HepG2 (cell line): Measurements from ENCODE around the gene AMOTL2. TPM values are rescaled to one million over a fixed set of nuclear protein-coding genes. Genes with fewer than 3 reads are reported as not detected.

Source experiments
- DNMT1 ChIP-seq: sonication (generic); formaldehyde crosslinking; IDR thresholded peaks from 2 replicates; pipeline ENCODE4 v1.5.1; 2020; ENCODE audit warnings: mild to moderate bottlenecking, missing genetic modification reagents
- GABPB1 ChIP-seq: IDR thresholded peaks from 2 replicates; pipeline ENCODE4 v1.6.1; 2016; ENCODE audit warnings: mild to moderate bottlenecking, missing genetic modification reagents, moderate library complexity, missing compliant biosample characterization
- HMG20A ChIP-seq: IDR thresholded peaks from 2 replicates; pipeline ENCODE4 v1.6.1; 2016; ENCODE audit warnings: borderline replicate concordance
- HOXA3 ChIP-seq: sonication (generic); formaldehyde crosslinking; IDR thresholded peaks from 2 replicates; pipeline ENCODE4 v1.5.0; 2020; ENCODE audit warnings: missing genetic modification reagents
- ISL2 ChIP-seq: sonication (generic); formaldehyde crosslinking; IDR thresholded peaks from 2 replicates; pipeline ENCODE4 v1.5.0; 2020; ENCODE audit warnings: missing genetic modification reagents
- RXRA ChIP-seq: sonication (generic); formaldehyde crosslinking; IDR thresholded peaks from 2 replicates; pipeline ENCODE4 v1.5.1; 2020; ENCODE audit warnings: missing genetic modification reagents
- SIX1 ChIP-seq: sonication (generic); formaldehyde crosslinking; IDR thresholded peaks from 2 replicates; pipeline ENCODE4 v1.4.0; 2020; ENCODE audit warnings: missing genetic modification reagents, borderline replicate concordance
- SOX13 ChIP-seq, 3 experiments: fragments of 450-650 bp in 1 of 3; sonication (generic) in 1 of 3; formaldehyde crosslinking in 1 of 3; IDR thresholded peaks in 2 of 3; conservative IDR thresholded peaks in 1 of 3; 2 replicates each; pipeline versions ENCODE4 v1.5.0 to v1.6.1; 2016 to 2020; ENCODE audit warnings: antibody characterized with exemption in 1 of 3, mild to moderate bottlenecking in 1 of 3, missing compliant biosample characterization in 1 of 3, missing genetic modification reagents in 1 of 3, moderate library complexity in 1 of 3
- TCF12 ChIP-seq, 2 experiments: fragments of 450-650 bp in 1 of 2; sonication (generic) in 1 of 2; formaldehyde crosslinking in 1 of 2; IDR thresholded peaks; 2 replicates each; pipeline versions ENCODE4 v1.6.1 to v1.8.0; 2017 to 2022; ENCODE audit warnings: antibody characterized with exemption in 1 of 2, mild to moderate bottlenecking in 1 of 2, missing genetic modification reagents in 1 of 2, moderate library complexity in 1 of 2
- ZNF143 ChIP-seq: sonication (generic); formaldehyde crosslinking; IDR thresholded peaks from 2 replicates; pipeline ENCODE4 v1.4.0; 2020; ENCODE audit warnings: missing genetic modification reagents
- ZNF292 ChIP-seq: sonication (generic); formaldehyde crosslinking; IDR thresholded peaks from 2 replicates; pipeline ENCODE4 v1.8.1; 2022; ENCODE audit warnings: mild to moderate bottlenecking, low read depth, missing genetic modification reagents, borderline replicate concordance
- ZNF337 ChIP-seq: sonication (generic); formaldehyde crosslinking; IDR thresholded peaks from 2 replicates; pipeline ENCODE4 v1.5.1; 2020; ENCODE audit warnings: missing genetic modification reagents, low read depth, mild to moderate bottlenecking, borderline replicate concordance
- ZNF354B ChIP-seq: sonication (generic); formaldehyde crosslinking; IDR thresholded peaks from 2 replicates; pipeline ENCODE4 v1.8.0; 2022; ENCODE audit warnings: mild to moderate bottlenecking, missing genetic modification reagents
- ZNF484 ChIP-seq: sonication (generic); formaldehyde crosslinking; IDR thresholded peaks from 2 replicates; pipeline ENCODE4 v1.5.1; 2020; ENCODE audit warnings: mild to moderate bottlenecking, low read depth, missing genetic modification reagents, borderline replicate concordance
- ZNF496 ChIP-seq: sonication (generic); formaldehyde crosslinking; IDR thresholded peaks from 2 replicates; pipeline ENCODE4 v1.8.1; 2023; ENCODE audit warnings: mild to moderate bottlenecking, moderate library complexity, missing genetic modification reagents; ENCODE audit not compliant: insufficient replicate concordance
- ZNF563 ChIP-seq: sonication (generic); formaldehyde crosslinking; IDR thresholded peaks from 2 replicates; pipeline ENCODE4 v1.8.0; 2022; ENCODE audit warnings: mild to moderate bottlenecking, moderate library complexity, missing genetic modification reagents
- polyA plus RNA-seq, 8 experiments: library from polyadenylated mRNA; depleted of rRNA in 3 of 8; stranded (reverse) in 7 of 8; unstranded in 1 of 8; fragments of >200 nt; fragmentation: Illumina TruSeq in 4 of 8; extraction: Trizol in 4 of 8; gene quantifications; 2 replicates each; pipeline versions ENCODE4 v1.2.1 to v1.2.3, GENCODE V29; 2011 to 2016; ENCODE audit warnings: low read depth in 4 of 8, missing spikeins in 1 of 8, mixed read lengths in 1 of 8; ENCODE audit not compliant: insufficient read depth in 1 of 8
- total RNA-seq, 5 experiments: library from RNA; depleted of rRNA; stranded (reverse); fragments of >200 nt; fragmentation: Illumina TruSeq; extraction: Trizol; gene quantifications; 2 replicates each; pipeline ENCODE4 v1.2.3, GENCODE V29; 2016; ENCODE audit warnings: low read depth in 1 of 5
- TF ChIP-seq, protein P1 (sequence below): sonication (generic); formaldehyde crosslinking; conservative IDR thresholded peaks from 2 replicates; pipeline ENCODE4 v1.5.0; 2020; ENCODE audit warnings: missing genetic modification reagents
- TF ChIP-seq, protein P2 (sequence below): IDR thresholded peaks from 2 replicates; pipeline ENCODE4 v1.6.1; 2016; ENCODE audit warnings: mild to moderate bottlenecking, missing biosample characterization, missing genetic modification reagents
- TF ChIP-seq, protein P3 (sequence below), 2 experiments: sonication (generic) in 1 of 2; formaldehyde crosslinking in 1 of 2; IDR thresholded peaks; 2 replicates each; pipeline versions ENCODE4 v1.5.1 to v1.6.1; 2011 to 2020; ENCODE audit warnings: borderline replicate concordance in 1 of 2, low read depth in 1 of 2, low read length in 1 of 2, mild to moderate bottlenecking in 1 of 2, missing genetic modification reagents in 1 of 2, moderate library complexity in 1 of 2
- TF ChIP-seq, protein P4 (sequence below): sonication (generic); formaldehyde crosslinking; IDR thresholded peaks from 2 replicates; pipeline ENCODE4 v1.4.0; 2020; ENCODE audit warnings: mild to moderate bottlenecking, missing genetic modification reagents

The AMOTL2 gene
- total and polyA plus RNA-seq, 2 of the 13 experiments (the other 11 are each of a cell fraction or from before 2014, with no cell fraction given) = 17.3 to 18.5 TPM

DNA sequence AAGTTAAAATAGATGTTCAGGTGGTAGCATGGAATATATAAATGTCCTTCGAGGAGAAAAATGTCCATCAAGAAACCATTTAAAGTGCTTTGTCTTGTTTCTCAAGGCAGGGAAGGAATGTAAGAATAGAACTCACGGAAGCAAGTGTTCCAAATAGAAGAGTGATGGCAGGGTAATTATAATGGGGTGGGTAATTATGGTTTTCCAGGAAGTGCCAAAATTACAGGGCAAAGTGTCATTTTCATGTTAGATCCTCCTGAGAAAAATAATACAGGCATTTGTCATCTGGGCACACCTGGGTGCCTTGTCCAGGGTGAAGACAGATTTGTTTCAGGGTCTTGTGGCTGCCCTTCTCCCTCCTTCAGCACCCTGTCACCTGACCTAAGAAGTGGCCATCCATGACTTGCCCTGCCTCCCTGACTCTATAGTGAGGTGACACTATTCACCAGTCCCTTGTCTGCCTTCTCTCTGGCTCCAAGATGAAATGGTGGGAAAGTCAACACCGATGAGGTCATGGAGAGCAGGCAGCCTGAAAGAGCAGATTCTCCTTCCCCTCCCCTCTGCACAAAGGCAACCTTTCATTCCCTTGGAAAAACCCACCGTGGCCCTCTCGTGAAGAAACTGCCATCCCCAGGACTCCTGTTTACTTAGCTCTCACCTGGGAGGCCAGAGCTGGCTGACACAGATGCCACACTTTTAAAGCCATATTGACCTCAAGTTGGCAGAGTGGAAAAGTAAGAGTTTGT lies 45.1 kb upstream of the AMOTL2 start (continued):
- TF ChIP-seq GABPB1 = no peak; the same call in 1 of the 2 replicates
- peak; percentile 83 for TF ChIP-seq RXRA
- TF ChIP-seq, protein P1, sequence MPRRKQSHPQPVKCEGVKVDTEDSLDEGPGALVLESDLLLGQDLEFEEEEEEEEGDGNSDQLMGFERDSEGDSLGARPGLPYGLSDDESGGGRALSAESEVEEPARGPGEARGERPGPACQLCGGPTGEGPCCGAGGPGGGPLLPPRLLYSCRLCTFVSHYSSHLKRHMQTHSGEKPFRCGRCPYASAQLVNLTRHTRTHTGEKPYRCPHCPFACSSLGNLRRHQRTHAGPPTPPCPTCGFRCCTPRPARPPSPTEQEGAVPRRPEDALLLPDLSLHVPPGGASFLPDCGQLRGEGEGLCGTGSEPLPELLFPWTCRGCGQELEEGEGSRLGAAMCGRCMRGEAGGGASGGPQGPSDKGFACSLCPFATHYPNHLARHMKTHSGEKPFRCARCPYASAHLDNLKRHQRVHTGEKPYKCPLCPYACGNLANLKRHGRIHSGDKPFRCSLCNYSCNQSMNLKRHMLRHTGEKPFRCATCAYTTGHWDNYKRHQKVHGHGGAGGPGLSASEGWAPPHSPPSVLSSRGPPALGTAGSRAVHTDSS = no peak
- TF ChIP-seq, protein P2, sequence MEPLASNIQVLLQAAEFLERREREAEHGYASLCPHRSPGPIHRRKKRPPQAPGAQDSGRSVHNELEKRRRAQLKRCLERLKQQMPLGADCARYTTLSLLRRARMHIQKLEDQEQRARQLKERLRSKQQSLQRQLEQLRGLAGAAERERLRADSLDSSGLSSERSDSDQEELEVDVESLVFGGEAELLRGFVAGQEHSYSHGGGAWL (CRISPR knock-in tag) = no peak
- no peak for TF ChIP-seq ZNF337 (CRISPR knock-in tag)
- TF ChIP-seq, protein P3, sequence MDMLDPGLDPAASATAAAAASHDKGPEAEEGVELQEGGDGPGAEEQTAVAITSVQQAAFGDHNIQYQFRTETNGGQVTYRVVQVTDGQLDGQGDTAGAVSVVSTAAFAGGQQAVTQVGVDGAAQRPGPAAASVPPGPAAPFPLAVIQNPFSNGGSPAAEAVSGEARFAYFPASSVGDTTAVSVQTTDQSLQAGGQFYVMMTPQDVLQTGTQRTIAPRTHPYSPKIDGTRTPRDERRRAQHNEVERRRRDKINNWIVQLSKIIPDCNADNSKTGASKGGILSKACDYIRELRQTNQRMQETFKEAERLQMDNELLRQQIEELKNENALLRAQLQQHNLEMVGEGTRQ (IDR thresholded peaks at IDR 0.05; ENCODE audit: low read depth, low read length) = no peak
- TF ChIP-seq, protein P3 (CRISPR knock-in tag; IDR thresholded peaks at IDR 0.05; ENCODE audit: borderline replicate concordance) = no peak
- peak; percentile 87 for TF ChIP-seq HMG20A (CRISPR knock-in tag)
- peak; percentile 84 for TF ChIP-seq ISL2 (CRISPR knock-in tag)
- no peak; the same call in 1 of the 2 replicates for TF ChIP-seq SOX13 (IDR thresholded peaks at IDR 0.05)
- peak in 1 of 2 experiments; percentile 69; a peak in 2 of 4 replicates for TF ChIP-seq SOX13 (CRISPR knock-in tag; conservative IDR thresholded peaks at IDR 0.05 in 1 of 2, IDR thresholded peaks at IDR 0.05 in 1 of 2)
- no peak; the same call in 1 of the 2 replicates for TF ChIP-seq SIX1 (CRISPR knock-in tag)
- TF ChIP-seq, protein P4, sequence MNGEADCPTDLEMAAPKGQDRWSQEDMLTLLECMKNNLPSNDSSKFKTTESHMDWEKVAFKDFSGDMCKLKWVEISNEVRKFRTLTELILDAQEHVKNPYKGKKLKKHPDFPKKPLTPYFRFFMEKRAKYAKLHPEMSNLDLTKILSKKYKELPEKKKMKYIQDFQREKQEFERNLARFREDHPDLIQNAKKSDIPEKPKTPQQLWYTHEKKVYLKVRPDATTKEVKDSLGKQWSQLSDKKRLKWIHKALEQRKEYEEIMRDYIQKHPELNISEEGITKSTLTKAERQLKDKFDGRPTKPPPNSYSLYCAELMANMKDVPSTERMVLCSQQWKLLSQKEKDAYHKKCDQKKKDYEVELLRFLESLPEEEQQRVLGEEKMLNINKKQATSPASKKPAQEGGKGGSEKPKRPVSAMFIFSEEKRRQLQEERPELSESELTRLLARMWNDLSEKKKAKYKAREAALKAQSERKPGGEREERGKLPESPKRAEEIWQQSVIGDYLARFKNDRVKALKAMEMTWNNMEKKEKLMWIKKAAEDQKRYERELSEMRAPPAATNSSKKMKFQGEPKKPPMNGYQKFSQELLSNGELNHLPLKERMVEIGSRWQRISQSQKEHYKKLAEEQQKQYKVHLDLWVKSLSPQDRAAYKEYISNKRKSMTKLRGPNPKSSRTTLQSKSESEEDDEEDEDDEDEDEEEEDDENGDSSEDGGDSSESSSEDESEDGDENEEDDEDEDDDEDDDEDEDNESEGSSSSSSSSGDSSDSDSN (CRISPR knock-in tag) = peak; percentile 44; the same call in 1 of the 2 replicates
- TF ChIP-seq ZNF143 = no peak
- TF ChIP-seq HOXA3 (CRISPR knock-in tag) = peak; percentile 79
- no peak for TF ChIP-seq TCF12 (IDR thresholded peaks at IDR 0.05)
- TF ChIP-seq TCF12 (CRISPR knock-in tag; IDR thresholded peaks at IDR 0.05) = no peak
- no peak for TF ChIP-seq ZNF484 (CRISPR knock-in tag)
- peak; percentile 85; the same call in 1 of the 2 replicates for TF ChIP-seq ZNF292 (CRISPR knock-in tag)
- no peak for TF ChIP-seq ZNF496 (CRISPR knock-in tag)
- TF ChIP-seq ZNF563 = no peak
- no peak for TF ChIP-seq ZNF354B (CRISPR knock-in tag)
- TF ChIP-seq DNMT1 = no peak
